ENCODE results near the gene CER1. TPM values are rescaled to one million over a fixed set of nuclear protein-coding genes. Genes with fewer than 3 reads are reported as not detected.

Gene CER1
- total RNA-seq, 1 experiment from 2014 or later, result not detected

- ATAC-seq, result peak; percentile 42; the same call in 1 of the 2 replicates
- CTCF ChIA-PET, result no interaction called here
- TF ChIP-seq, protein P1, sequence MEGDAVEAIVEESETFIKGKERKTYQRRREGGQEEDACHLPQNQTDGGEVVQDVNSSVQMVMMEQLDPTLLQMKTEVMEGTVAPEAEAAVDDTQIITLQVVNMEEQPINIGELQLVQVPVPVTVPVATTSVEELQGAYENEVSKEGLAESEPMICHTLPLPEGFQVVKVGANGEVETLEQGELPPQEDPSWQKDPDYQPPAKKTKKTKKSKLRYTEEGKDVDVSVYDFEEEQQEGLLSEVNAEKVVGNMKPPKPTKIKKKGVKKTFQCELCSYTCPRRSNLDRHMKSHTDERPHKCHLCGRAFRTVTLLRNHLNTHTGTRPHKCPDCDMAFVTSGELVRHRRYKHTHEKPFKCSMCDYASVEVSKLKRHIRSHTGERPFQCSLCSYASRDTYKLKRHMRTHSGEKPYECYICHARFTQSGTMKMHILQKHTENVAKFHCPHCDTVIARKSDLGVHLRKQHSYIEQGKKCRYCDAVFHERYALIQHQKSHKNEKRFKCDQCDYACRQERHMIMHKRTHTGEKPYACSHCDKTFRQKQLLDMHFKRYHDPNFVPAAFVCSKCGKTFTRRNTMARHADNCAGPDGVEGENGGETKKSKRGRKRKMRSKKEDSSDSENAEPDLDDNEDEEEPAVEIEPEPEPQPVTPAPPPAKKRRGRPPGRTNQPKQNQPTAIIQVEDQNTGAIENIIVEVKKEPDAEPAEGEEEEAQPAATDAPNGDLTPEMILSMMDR (conservative IDR thresholded peaks at IDR 0.05; ENCODE audit: low read depth, low read length), result no peak
- no peak for TF ChIP-seq EZH2 (IDR thresholded peaks at IDR 0.05; ENCODE audit: low read length, unreplicated experiment)
- no peak for TF ChIP-seq EZH2phosphoT487 (IDR thresholded peaks at IDR 0.05; ENCODE audit: borderline replicate concordance, low read length)
- peaks cover 23% of the 10 kb centered on the region for H3K4me1 ChIP-seq (ENCODE audit: insufficient read depth, low read length)
- H3K36me3 ChIP-seq (ENCODE audit: low read depth, low read length), result no peaks in the 10 kb centered on the region
- BruUV-seq (replicated peaks), result no TSS peak
- POLR2A ChIA-PET (ENCODE audit: unreplicated experiment), result no interaction called here
- peak overlapping the region; percentile 55 for H3K4me2 ChIP-seq (ENCODE audit: low read length)
- no peak overlapping the region for H3K9ac ChIP-seq (ENCODE audit: low read length)
- H3K79me2 ChIP-seq (ENCODE audit: low read length), result no peaks in the 10 kb centered on the region
- no peaks in the 10 kb centered on the region for H3K9me3 ChIP-seq (ENCODE audit: low read length)
- H3K4me3 ChIP-seq (ENCODE audit: low read length), result no peak overlapping the region
- no peaks in the 10 kb centered on the region for H3F3A ChIP-seq (ENCODE audit: low read length, unreplicated experiment)
- H3K27ac ChIP-seq (ENCODE audit: low read length), result 0 out of 2 replicates have a peak overlapping the region, but pooled peaks have one; percentile 12
- intact Hi-C loops (cut with micrococcal nuclease), result no loop called here
- peak; percentile 76 for DNase-seq
- no peaks in the 10 kb centered on the region for H3K9me2 ChIP-seq (replicated peaks; ENCODE audit: low read length)
- H2AFZ ChIP-seq (ENCODE audit: low read length), result 0 out of 2 replicates have a peak overlapping the region, but pooled peaks have one; percentile 37
- H3K27me3 ChIP-seq (ENCODE audit: low read length), result no peaks in the 10 kb centered on the region
- H4K20me1 ChIP-seq (ENCODE audit: low read length), result no peaks in the 10 kb centered on the region
Observed at GRCh38 chr9:14713187-14713767, 9.3 kb downstream of the CER1 start.

GRCh38 chr9:14710804-14711203 is 11.7 kb downstream of the CER1 start:
- CTCF ChIA-PET, result no interaction called here
- POLR2A ChIA-PET (ENCODE audit: unreplicated experiment), result no interaction called here

More at GRCh38 chr9:14710804-14711203, 11.7 kb downstream of the CER1 start:
- no peak overlapping the region for H2AFZ ChIP-seq (ENCODE audit: low read length)
- H3K4me3 ChIP-seq (ENCODE audit: low read length), result no peak overlapping the region
- no peak for TF ChIP-seq EZH2phosphoT487 (IDR thresholded peaks at IDR 0.05; ENCODE audit: borderline replicate concordance, low read length)
- TF ChIP-seq, protein P1 (conservative IDR thresholded peaks at IDR 0.05; ENCODE audit: low read depth, low read length), result no peak
- H3K9me2 ChIP-seq (replicated peaks; ENCODE audit: low read length), result no peaks in the 10 kb centered on the region
- H4K20me1 ChIP-seq (ENCODE audit: low read length), result no peaks in the 10 kb centered on the region
- H3K27ac ChIP-seq (ENCODE audit: low read length), result no peak overlapping the region
- H3K9me3 ChIP-seq (ENCODE audit: low read length), result 0 out of 2 replicates have a peak, but pooled peaks cover 3% of the 10 kb centered on the region
- H3K36me3 ChIP-seq (ENCODE audit: low read depth, low read length), result no peaks in the 10 kb centered on the region
- no peaks in the 10 kb centered on the region for H3K27me3 ChIP-seq (ENCODE audit: low read length)
- peak overlapping the region; percentile 37; the same call in 1 of the 2 replicates for H3K4me2 ChIP-seq (ENCODE audit: low read length)
- peaks cover 23% of the 10 kb centered on the region for H3K4me1 ChIP-seq (ENCODE audit: insufficient read depth, low read length)
- H3K79me2 ChIP-seq (ENCODE audit: low read length), result no peaks in the 10 kb centered on the region
- intact Hi-C loops (cut with micrococcal nuclease), result no loop called here
- DNase-seq, result peak; percentile 64
- BruUV-seq (replicated peaks), result no TSS peak
- no peaks in the 10 kb centered on the region for H3F3A ChIP-seq (ENCODE audit: low read length, unreplicated experiment)
- ATAC-seq, result peak; percentile 87
- H3K9ac ChIP-seq (ENCODE audit: low read length), result no peak overlapping the region
